Activated T-cell treated with anti-CD3 and anti-CD28 coated beads for 24 hours (primary cell): ENCODE data around the gene CFAP58.
A peak's percentile ranks its signal among the peaks of the same experiment; 100 is the strongest.

Experiments
- DNase-seq: peaks from one replicate; pipeline ENCODE4 v3.0.0-alpha.2; 2020; ENCODE audit warnings: low read depth

CFAP58 gene

GRCh38 chr10:104353325-104354048 is at the start of gene CFAP58:
Gene CFAP58 (plus strand): TSS chr10:104353833. CDS start chr10:104353898, 65 bp downstream.
- peak; percentile 84 for DNase-seq

- no peak for DNase-seq
Measured at GRCh38 chr10:104304356-104304745, 49.3 kb upstream of the CFAP58 start.

- no peak for DNase-seq
Measured at GRCh38 chr10:104304927-104305326, 48.7 kb upstream of the CFAP58 start.

- DNase-seq = no peak
Measured at GRCh38 chr10:104306897-104307296, 46.7 kb upstream of the CFAP58 start.

GRCh38 chr10:104307576-104308438 is 45.8 kb upstream of the CFAP58 start:
- DNase-seq = no peak

- DNase-seq = no peak
Measured at GRCh38 chr10:104308439-104308903, 45.2 kb upstream of the CFAP58 start.

- no peak for DNase-seq
Measured at GRCh38 chr10:104309980-104310978, 43.4 kb upstream of the CFAP58 start.

- no peak for DNase-seq
Measured at GRCh38 chr10:104311184-104311720, 42.4 kb upstream of the CFAP58 start.

- DNase-seq = no peak
Measured at GRCh38 chr10:104314591-104315485, 38.8 kb upstream of the CFAP58 start.

- DNase-seq = no peak
Measured at GRCh38 chr10:104315486-104315921, 38.1 kb upstream of the CFAP58 start.

GRCh38 chr10:104316321-104317099 is 37.1 kb upstream of the CFAP58 start:
- no peak for DNase-seq

GRCh38 chr10:104317269-104317710 is 36.3 kb upstream of the CFAP58 start:
- no peak for DNase-seq

GRCh38 chr10:104317726-104318299 is 35.8 kb upstream of the CFAP58 start:
- DNase-seq = no peak

GRCh38 chr10:104318326-104318725 is 35.3 kb upstream of the CFAP58 start:
- DNase-seq = no peak

GRCh38 chr10:104318810-104319741 is 34.6 kb upstream of the CFAP58 start:
- DNase-seq = no peak

- DNase-seq = no peak
Measured at GRCh38 chr10:104321226-104321625, 32.4 kb upstream of the CFAP58 start.

- no peak for DNase-seq
Measured at GRCh38 chr10:104321725-104322415, 31.8 kb upstream of the CFAP58 start.

- DNase-seq = no peak
Measured at GRCh38 chr10:104322416-104322782, 31.2 kb upstream of the CFAP58 start.
